ENCODE data around the gene EXOC1.

The EXOC1 gene

DNA sequence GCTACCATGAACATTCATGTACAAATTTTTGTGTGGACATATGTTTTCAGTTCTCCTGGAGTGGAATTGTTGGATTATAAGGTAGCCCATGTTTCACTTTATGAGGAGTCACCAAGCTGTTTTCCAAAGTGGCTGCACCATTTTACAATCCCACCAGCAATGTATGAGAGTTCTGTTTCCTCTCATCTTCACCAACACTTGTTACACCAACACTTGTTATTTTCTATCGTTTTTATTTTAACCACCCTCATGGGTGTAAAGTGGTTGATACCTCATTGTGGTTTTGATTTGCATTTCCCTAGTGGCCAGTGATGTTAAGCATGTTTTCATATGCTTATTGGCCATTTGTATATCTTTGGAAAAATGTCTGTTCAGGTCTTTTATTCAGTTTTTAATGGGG, 4.1 kb downstream of the EXOC1 start:
- no peak for DNase-seq (ENCODE audit: low spot score)

GRCh38 chr4:55859711-55860110, 6.3 kb downstream of the EXOC1 start:
- no peak for DNase-seq (ENCODE audit: low spot score)

DNA sequence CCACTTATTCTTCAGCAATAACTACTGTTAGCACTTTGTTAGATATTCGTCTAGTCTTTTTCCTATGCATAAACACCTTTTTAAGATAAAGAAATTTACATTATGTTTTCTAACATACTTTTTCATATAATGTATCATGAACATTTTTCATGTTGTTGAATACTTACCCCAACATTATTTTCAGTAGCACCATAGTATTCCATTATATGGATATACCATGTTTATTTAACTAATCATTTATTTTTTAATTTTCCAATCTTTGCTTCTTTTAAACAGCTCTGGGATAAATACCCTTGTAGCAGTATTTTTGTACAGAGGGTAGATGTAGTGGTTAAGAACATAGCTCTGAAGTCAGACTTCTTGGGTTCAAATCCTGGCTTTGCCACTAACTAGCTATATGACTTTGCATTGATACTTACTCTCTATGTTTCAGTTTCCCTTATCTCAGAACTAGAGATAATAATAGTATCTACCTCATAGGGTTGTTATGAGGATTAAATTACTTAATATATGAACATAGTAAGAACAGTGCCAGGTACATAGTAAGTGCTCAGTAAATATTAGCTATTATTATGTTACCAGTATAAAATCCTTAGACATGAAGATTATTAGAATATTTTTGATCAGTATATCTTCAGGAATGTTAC, 11.3 kb downstream of the EXOC1 start:
- DNase-seq (ENCODE audit: low spot score): no peak

GRCh38 chr4:55865228-55865806, 11.9 kb downstream of the EXOC1 start:
- no peak for DNase-seq (ENCODE audit: low spot score)

DNA sequence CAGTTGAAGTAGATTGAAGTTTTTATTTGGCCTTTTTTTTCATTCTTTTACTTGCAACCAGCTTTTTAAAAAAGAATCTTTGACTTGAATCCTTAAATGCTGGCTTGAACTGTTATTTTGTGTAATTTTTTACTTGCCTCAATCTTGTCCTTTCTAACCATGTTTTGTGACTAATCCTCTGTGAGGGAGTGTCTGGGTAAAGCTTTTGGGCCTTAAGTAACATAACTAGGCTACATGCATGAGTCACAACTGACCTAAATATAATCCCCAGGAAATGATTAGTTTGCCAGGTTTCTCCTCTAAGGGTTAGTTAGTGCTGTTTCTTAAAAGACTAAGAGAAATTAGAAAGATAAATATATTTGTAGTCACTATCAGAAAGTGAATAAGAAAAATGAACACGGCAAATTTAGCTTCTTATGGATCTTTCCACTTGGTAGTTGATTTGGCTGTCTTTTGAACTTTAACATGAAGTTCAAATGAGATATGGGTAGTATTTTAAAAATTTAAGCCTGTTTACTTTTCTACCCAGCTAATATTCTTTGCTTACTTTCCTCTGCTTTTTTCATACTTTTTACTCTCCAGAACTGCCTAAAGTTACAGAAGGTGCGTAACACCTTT, 13.0 kb downstream of the EXOC1 start:
- no peak for DNase-seq (ENCODE audit: low spot score)

- peak; percentile 32 for DNase-seq (ENCODE audit: low spot score)
These were observed 13.6 kb downstream of the EXOC1 start for GRCh38 chr4:55866973-55867574.

DNA sequence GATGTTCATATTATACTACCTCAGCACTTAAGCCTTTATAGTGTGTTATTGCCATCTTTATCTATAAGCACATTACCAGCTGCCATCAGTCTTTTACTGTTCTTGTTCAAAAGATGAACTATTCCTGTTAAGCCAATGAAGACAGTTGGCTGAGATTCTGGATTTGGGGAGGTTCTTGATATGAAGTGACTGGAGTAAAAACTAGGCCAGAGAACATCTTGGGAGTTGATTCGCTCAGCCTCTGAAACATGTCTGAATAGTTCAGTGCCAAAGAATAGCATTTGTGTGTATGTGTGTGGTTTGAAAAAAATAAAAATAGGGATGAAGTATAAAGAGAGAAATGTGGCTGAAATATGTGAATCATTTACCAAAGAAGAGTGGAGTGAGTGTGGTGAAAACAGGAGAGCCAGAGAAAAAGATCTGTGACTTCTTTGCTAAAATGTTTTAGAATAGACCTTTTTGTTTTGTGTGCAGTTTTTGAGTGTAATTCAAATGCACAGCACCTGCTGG, 15.2 kb downstream of the EXOC1 start:
- no peak for DNase-seq (ENCODE audit: low spot score)

DNA sequence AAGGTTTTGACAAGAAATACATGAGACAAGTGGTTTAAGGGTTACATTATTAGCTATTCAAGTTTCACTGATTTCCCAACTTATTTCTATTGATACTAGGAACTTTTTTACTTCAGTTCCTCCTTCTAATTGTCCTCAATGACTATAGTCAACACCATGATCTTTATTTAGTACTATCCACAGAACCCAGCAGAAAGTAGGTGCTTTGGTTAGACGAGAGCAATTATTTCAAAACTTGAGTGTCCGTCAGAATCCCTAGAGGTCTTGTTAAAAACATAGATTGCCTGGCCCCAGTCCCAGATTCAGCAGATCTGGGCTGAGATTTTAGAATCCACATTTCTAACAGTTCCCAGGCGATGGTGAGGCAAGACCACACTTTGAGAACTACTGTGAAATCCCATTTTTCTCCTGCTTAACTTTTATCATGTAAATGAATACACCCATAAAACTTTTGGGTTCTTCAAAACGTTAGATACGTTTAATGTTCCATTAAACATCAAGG, 17.9 kb downstream of the EXOC1 start:
- no peak for DNase-seq (ENCODE audit: low spot score)

- no peak for DNase-seq (ENCODE audit: low spot score)
These were observed 21.4 kb downstream of the EXOC1 start for GRCh38 chr4:55874831-55875230.

DNA sequence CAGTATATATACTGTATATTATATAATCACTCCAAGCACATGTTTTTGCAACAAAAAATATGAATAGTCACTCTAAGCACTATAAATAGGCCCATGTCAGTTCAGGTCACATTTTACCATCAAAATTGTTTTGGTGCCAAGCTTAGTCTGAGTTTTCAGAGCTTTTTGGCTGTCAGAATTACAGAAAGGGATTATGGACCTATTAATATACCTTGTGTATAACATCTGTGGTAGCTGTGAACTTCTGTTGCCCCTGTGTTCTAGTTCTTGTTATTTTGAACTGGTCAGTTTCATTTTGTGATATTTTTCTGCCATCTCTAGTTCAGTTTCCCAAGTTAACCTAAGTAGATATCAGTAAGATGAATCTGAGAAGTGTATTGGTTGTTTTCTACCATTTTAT, 22.9 kb downstream of the EXOC1 start:
- DNase-seq (ENCODE audit: low spot score): no peak

DNA sequence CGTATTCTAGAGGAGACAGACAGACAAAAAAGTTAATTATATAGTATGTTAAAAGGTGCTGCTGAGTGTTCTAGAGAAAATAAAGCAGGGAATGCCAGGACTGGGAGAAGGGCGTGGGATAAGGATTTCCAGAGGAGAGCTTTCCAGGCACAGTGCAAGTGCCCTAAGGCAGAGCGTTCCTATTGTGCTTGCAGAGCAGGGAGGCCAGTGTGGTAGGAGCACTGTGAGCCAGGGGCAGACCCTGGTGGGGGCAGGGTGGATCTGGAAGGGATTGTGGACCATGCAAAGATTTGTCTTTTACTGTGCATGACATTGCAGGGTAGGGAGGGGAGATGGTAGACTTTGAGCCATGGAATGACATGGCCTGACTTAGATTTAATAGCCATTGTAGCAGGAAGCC, 25.8 kb downstream of the EXOC1 start:
- DNase-seq (ENCODE audit: low spot score): no peak

DNA sequence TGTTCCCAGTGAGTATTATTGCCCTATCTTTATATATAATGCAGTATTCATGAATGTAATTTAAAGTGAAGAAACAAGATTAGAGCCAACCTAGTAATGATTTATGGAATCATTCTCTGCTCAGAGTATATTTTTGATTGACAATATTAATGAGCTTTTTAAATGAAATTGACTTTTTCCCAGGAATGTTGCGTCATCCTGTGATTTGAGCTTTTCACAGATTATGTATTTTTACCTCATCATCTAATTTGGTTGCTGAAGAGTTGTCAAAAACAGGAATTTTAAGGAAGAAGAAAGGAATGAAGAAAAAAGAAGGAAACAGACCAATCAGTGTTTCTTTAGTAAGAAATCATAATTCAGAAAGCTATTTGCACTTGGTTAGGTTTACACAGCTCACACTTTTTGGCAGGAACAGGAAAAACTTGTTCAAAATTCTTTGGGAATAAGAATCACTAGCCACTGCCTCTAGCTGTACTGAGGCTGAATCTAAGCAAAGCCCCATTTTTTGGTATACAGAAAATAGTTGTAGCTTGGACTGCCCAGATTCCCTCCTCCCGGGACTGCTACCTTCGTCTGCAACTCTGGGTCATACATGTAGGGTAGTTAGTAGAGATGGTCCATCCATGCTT, 27.3 kb downstream of the EXOC1 start:
- DNase-seq (ENCODE audit: low spot score): no peak

DNA sequence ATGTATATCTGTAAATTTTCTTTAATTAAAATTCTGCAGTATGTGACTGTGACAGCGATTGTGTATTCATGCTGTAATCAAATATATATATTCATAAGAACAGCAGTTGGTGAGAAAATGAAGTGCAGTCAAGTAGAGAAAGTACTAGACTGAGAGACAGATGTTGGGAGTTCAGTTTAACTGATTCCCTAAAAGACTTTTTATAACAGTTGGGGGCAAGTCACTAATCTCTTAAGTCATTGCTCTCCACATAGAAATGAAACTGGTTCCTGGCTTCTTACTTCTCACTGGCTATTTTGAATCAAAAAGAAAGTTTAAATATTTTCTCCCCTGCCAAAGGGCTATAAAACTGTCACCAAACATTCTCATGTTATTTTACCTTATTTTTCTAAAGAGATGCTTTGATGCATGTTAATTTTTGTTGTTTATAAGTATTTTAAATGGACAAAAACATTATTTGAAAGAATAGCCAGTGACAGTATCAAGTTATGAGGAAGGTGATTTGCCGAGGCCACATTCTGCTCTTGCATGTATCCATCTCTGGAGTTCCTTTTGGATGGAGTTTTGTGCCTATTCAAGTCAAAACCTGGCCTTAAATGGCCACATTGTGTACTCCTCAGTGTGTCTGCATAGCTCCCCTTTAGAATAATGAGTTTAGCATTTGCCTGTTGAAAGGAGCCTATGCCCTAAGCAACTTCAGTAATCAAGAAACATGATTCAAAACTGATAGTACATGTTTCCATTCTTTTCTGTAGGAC, 30.8 kb downstream of the EXOC1 start:
- no peak for DNase-seq (ENCODE audit: low spot score)

- DNase-seq (ENCODE audit: low spot score): no peak
These were observed 31.4 kb downstream of the EXOC1 start for GRCh38 chr4:55884851-55885219.

DNA sequence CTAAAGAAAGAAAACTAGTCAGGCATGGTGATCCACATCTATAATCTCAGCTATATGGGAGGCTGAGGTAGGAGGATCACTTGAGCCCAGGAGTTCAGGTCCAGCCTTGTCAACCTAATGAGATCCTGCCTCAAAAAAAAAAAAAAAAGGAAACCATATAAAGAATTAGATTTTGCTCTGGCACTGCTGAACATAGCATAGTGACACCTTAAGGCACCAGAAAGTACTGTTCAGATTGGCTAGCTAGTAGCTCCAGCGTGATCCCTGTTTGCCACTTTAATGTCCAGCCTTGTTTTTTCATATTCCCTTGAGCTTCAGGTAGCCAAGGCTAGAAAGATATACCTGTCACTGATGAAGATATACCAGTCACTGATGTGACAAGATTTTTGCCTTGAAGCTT, 34.1 kb downstream of the EXOC1 start:
- peak; percentile 19 for DNase-seq (ENCODE audit: low spot score)

DNA sequence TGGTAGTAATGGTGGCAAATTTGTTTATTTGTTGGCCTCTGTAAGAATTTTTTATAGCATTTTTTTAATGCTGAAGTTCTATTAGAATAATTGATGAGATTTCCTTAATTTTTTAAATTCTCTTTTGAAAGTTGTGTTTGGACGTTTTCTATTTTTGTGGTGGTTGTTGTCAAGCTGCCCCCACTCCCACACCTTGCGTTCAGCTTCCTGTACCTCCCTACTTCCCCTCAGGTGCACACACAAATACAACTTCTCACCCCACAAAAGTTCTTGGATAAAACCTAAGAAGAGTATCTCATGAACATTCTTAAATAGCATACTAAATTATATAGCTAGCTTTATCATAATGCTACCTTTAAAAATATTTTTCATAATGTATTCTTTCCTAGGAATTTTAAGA, 38.7 kb downstream of the EXOC1 start:
- DNase-seq (ENCODE audit: low spot score): no peak

- DNase-seq (ENCODE audit: low spot score): no peak
These were observed 43.2 kb downstream of the EXOC1 start for GRCh38 chr4:55896622-55897021.

- no peak for DNase-seq (ENCODE audit: low spot score)
These were observed 49.2 kb downstream of the EXOC1 start for GRCh38 chr4:55902677-55903076.

- no peak for DNase-seq (ENCODE audit: low spot score)
These were observed 50.1 kb downstream of the EXOC1 start for GRCh38 chr4:55903577-55903976.

- no peak for DNase-seq (ENCODE audit: low spot score)
These were observed 51.1 kb downstream of the EXOC1 start for GRCh38 chr4:55904576-55904975.

GRCh38 chr4:55906323-55906722, 52.9 kb downstream of the EXOC1 start:
- no peak for DNase-seq (ENCODE audit: low spot score)

- no peak for DNase-seq (ENCODE audit: low spot score)
These were observed 53.5 kb downstream of the EXOC1 start for GRCh38 chr4:55906989-55907388.

Measured in iPS-NIHi11 (cell line).